ENCODE results near the gene SORCS2.

SORCS2 gene

DNA sequence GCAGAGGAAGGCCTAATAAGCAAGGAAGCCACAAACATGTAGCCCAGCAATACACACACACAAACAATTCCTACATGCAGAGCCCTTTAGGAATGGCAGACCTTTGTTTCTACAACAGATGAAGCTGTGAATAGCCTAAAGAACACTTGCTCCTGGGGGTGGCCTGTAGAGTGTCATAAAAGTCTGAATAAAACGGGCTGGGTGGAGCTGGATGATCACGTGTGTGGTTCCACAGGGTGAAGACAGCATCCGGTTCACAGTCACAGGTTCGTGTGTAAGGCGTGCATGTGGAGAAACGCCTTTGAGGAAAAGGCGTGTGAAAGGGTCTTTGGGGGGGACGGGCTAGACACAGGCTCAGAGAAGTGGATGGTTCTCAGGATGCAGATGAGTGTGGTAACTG, 591.2 kb downstream of the SORCS2 start:
- Histone ChIP-seq H3K27me3 (replicated peaks in 2 of 5; ENCODE audit: control insufficient read depth in 4 of 5, insufficient read depth in 5 of 5, low read length in 4 of 5) (peaks cover 0 to under 1% (median 0%) of the 10 kb centered on the region in 5 experiments), H3K27ac (ENCODE audit: insufficient read depth in 1 of 2, low read depth in 1 of 2, low read length in 2 of 2, poor library complexity in 1 of 2, severe bottlenecking in 2 of 2) (no peak overlapping the region), H3K4me3 (ENCODE audit: control insufficient read depth in 1 of 7, extremely low read depth in 1 of 7, insufficient read depth in 4 of 7, low read depth in 2 of 7, low read length in 6 of 7) (no peak overlapping the region), H3K9me3 (ENCODE audit: control extremely low read depth in 1 of 5, control insufficient read depth in 4 of 5, insufficient read depth in 2 of 5, low read depth in 1 of 5, low read length in 4 of 5) (no peaks in the 10 kb centered on the region), H3K36me3 (ENCODE audit: control insufficient read depth in 4 of 4, insufficient read depth in 4 of 4, low read length in 3 of 4) (no peaks in the 10 kb centered on the region), H3K4me1 (ENCODE audit: control extremely low read depth in 1 of 4, control insufficient read depth in 4 of 4, insufficient read depth in 4 of 4, low read length in 3 of 4) (peaks cover 0 to 18% (median 11%) of the 10 kb centered on the region in 4 experiments)
- 100% methylated on average over 8 of the region's 8 CpGs for WGBS (ENCODE audit: insufficient coverage)
- ChIA-PET POLR2A (no interaction called here), CTCF (interaction anchor here (0.9 to 1.2 kb wide), 3 partner anchors 18 to 148 kb away, joined by 3 read pairs; no protein-coding TSS in a partner anchor)
- DNase-seq, result no peak

DNA sequence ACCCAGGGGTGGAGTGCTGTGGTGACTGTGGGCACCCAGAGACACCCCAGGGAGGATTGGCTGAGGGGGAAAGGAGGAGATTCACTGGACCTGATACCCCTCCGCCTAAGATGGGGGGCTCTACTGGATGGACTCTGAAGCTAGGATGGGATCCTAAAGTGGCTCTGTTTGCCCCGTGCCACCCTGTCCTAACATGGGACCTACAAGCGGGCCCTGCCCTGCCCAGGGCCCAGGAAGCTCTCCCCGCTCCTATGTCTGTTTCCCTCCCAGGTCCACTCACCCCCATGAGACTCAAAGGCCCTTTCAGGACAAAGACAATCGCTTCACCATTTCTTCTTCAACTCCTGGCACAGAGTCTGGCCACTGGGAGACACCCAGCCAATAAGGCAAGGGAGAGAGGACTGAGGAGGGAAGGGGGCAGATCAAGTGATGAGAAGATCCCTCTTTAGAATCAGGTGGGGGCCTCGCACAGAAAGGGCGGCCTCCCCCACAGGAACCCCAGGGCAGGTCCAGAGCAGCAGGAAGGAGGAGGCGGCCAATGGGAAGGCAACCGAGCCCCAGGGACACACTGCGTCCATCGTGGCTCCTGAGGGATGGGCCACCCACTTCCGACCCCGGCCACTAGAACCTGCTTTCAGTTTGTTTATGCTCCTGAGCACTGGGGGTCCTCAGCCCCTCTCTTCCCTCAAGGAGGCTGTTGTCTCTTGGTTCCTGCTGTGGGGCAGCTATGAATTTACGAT, 592.0 kb downstream of the SORCS2 start:
- POLR2A ChIA-PET, result no interaction called here
- H3K36me3 ChIP-seq (ENCODE audit: control insufficient read depth in 4 of 4, insufficient read depth in 4 of 4, low read length in 3 of 4), result no peaks in the 10 kb centered on the region

DNA sequence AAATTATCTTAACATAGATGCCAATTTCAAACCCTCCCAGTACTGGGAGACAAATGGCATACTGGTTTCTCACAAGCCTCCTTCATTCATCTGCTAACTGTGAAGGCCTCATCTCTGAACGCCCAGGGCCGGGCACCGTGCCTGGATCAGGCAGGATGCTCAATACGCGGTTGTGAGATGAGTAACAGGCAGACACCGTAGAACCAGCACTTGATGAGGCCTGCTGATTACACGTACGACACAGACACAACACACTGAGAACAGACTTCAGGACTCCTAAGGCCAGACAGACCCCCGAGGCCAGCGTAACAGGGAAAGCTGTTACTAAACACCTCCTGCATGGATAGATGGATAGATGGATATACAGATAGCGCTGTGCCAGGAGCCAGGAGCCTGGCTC, 592.7 kb downstream of the SORCS2 start:
- no peak overlapping the region for H3K4me3 ChIP-seq (ENCODE audit: control insufficient read depth in 1 of 7, extremely low read depth in 1 of 7, insufficient read depth in 4 of 7, low read depth in 2 of 7, low read length in 6 of 7)
- no peak for DNase-seq
- H3K27me3 ChIP-seq (replicated peaks in 2 of 5; ENCODE audit: control insufficient read depth in 4 of 5, insufficient read depth in 5 of 5, low read length in 4 of 5), result peaks cover 0 to 6% (median 0%) of the 10 kb centered on the region in 5 experiments
- 83% methylated on average over 7 of the region's 11 CpGs for WGBS (ENCODE audit: insufficient coverage)
- H3K9me3 ChIP-seq (ENCODE audit: control extremely low read depth in 1 of 5, control insufficient read depth in 4 of 5, insufficient read depth in 2 of 5, low read depth in 1 of 5, low read length in 4 of 5), result no peaks in the 10 kb centered on the region
- POLR2A ChIA-PET, result no interaction called here
- H3K4me1 ChIP-seq (ENCODE audit: control extremely low read depth in 1 of 4, control insufficient read depth in 4 of 4, insufficient read depth in 4 of 4, low read length in 3 of 4), result peaks cover 0 to 17% (median 11%) of the 10 kb centered on the region in 4 experiments
- CTCF ChIA-PET, result interaction anchor here (0.7 to 1.3 kb wide), 2 partner anchors 9 to 10 kb away, joined by 3 to 4 read pairs; no protein-coding TSS in a partner anchor
- H3K36me3 ChIP-seq (ENCODE audit: control insufficient read depth in 4 of 4, insufficient read depth in 4 of 4, low read length in 3 of 4), result no peaks in the 10 kb centered on the region
- no peak overlapping the region for H3K27ac ChIP-seq (ENCODE audit: insufficient read depth in 1 of 2, low read depth in 1 of 2, low read length in 2 of 2, poor library complexity in 1 of 2, severe bottlenecking in 2 of 2)

More for the DNA sequence above, 592.0 kb downstream of the SORCS2 start:
- WGBS (ENCODE audit: insufficient coverage), result 94% methylated on average over 9 of the region's 14 CpGs
- Histone ChIP-seq H3K27me3 (replicated peaks in 2 of 5; ENCODE audit: control insufficient read depth in 4 of 5, insufficient read depth in 5 of 5, low read length in 4 of 5) (peaks cover 0 to 3% (median 0%) of the 10 kb centered on the region in 5 experiments), H3K4me3 (ENCODE audit: control insufficient read depth in 1 of 7, extremely low read depth in 1 of 7, insufficient read depth in 4 of 7, low read depth in 2 of 7, low read length in 6 of 7) (no peak overlapping the region), H3K9me3 (ENCODE audit: control extremely low read depth in 1 of 5, control insufficient read depth in 4 of 5, insufficient read depth in 2 of 5, low read depth in 1 of 5, low read length in 4 of 5) (no peaks in the 10 kb centered on the region), H3K27ac (ENCODE audit: insufficient read depth in 1 of 2, low read depth in 1 of 2, low read length in 2 of 2, poor library complexity in 1 of 2, severe bottlenecking in 2 of 2) (no peak overlapping the region), H3K4me1 (ENCODE audit: control extremely low read depth in 1 of 4, control insufficient read depth in 4 of 4, insufficient read depth in 4 of 4, low read length in 3 of 4) (peaks cover 0 to 17% (median 11%) of the 10 kb centered on the region in 4 experiments)
- CTCF ChIA-PET, result interaction anchor here (0.9 kb wide), 1 partner anchor 17 kb away, joined by 3 read pairs; no protein-coding TSS in a partner anchor
- no peak for DNase-seq

DNA sequence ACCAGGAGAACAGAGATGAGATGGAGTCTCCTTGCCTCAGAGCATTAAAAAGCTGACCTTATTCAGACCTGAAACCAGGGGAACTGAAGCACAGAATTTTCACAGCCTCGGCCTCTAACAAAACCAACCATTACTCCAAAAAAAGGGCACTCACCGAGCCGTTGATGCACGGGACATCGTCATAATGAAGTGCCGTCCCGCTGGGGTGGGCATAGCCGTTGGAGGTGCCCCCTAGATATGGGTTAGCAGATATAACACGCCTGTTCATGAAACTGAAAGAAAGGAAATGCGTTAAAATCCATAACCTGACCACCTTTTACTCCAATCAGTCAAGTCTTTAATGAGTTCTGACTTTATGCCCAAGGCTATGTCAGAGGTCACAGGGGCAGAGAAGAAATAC, 593.7 kb downstream of the SORCS2 start:
- H3K4me3 ChIP-seq (ENCODE audit: control insufficient read depth in 1 of 7, extremely low read depth in 1 of 7, insufficient read depth in 4 of 7, low read depth in 2 of 7, low read length in 6 of 7), result no peak overlapping the region
- CTCF ChIA-PET, result interaction anchor here (1.3 kb wide), 1 partner anchor 10 kb away, joined by 4 read pairs; no protein-coding TSS in a partner anchor
- no peak for DNase-seq
- POLR2A ChIA-PET, result no interaction called here
- no peaks in the 10 kb centered on the region for H3K36me3 ChIP-seq (ENCODE audit: control insufficient read depth in 4 of 4, insufficient read depth in 4 of 4, low read length in 3 of 4)
- H3K27ac ChIP-seq (ENCODE audit: insufficient read depth in 1 of 2, low read depth in 1 of 2, low read length in 2 of 2, poor library complexity in 1 of 2, severe bottlenecking in 2 of 2), result no peak overlapping the region
- WGBS (ENCODE audit: insufficient coverage), result 96% methylated on average over 9 of the region's 10 CpGs
- H3K9me3 ChIP-seq (ENCODE audit: control extremely low read depth in 1 of 5, control insufficient read depth in 4 of 5, insufficient read depth in 2 of 5, low read depth in 1 of 5, low read length in 4 of 5), result no peaks in the 10 kb centered on the region
- H3K4me1 ChIP-seq (ENCODE audit: control extremely low read depth in 1 of 4, control insufficient read depth in 4 of 4, insufficient read depth in 4 of 4, low read length in 3 of 4), result peaks cover 0 to 11% (median 11%) of the 10 kb centered on the region in 4 experiments
- peaks cover 0 to 8% (median 2%) of the 10 kb centered on the region in 5 experiments for H3K27me3 ChIP-seq (replicated peaks in 2 of 5; ENCODE audit: control insufficient read depth in 4 of 5, insufficient read depth in 5 of 5, low read length in 4 of 5)

DNA sequence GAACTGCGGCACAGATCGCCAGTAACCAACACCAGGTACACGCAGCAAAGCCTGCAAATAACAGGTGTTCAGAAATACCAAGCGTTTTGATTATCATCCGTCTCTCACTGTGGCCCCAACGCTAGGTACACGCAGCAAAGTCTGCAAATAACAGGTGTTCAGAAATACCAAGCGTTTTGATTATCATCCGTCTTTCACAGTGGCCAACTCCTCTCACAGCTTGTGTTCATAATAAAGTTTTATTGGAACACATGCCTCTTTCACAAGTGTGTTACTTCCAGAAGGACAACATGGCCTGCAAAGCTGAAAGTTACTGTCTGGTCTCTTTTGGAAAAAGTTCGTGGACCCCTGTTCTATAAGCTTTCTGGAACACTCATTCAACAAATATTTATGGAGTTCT, 594.2 kb downstream of the SORCS2 start:
- 100% methylated on average over 10 of the region's 10 CpGs for WGBS (ENCODE audit: insufficient coverage)
- H3K36me3 ChIP-seq (ENCODE audit: control insufficient read depth in 4 of 4, insufficient read depth in 4 of 4, low read length in 3 of 4), result no peaks in the 10 kb centered on the region

DNA sequence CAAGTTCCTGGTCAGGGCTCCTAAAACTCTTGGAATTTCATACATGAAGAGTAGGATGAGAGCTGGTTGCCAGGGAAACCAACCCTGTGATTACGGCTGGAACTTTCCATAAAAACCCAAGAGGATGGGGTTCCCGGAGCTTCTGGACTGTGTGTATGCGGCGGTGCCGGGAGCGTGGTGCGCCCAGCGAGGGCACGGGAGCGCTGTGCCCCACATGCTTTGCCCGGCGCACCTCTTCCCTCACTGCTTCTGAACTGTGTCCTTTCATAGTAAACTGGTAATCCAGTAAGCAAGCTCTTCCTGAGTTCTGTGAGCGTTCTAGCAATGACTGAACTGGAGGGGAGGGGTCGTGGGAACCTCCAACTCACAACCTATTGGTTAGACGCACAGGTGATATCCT, 594.7 kb downstream of the SORCS2 start:
- Histone ChIP-seq H3K4me1 (ENCODE audit: control extremely low read depth in 1 of 4, control insufficient read depth in 4 of 4, insufficient read depth in 4 of 4, low read length in 3 of 4) (peaks cover 0 to 1% (median 1%) of the 10 kb centered on the region in 4 experiments), H3K27me3 (replicated peaks in 2 of 5; ENCODE audit: control insufficient read depth in 4 of 5, insufficient read depth in 5 of 5, low read length in 4 of 5) (peaks cover 0 to 11% (median 5%) of the 10 kb centered on the region in 5 experiments), H3K4me3 (ENCODE audit: control insufficient read depth in 1 of 7, extremely low read depth in 1 of 7, insufficient read depth in 4 of 7, low read depth in 2 of 7, low read length in 6 of 7) (no peak overlapping the region), H3K27ac (ENCODE audit: insufficient read depth in 1 of 2, low read depth in 1 of 2, low read length in 2 of 2, poor library complexity in 1 of 2, severe bottlenecking in 2 of 2) (no peak overlapping the region), H3K9me3 (ENCODE audit: control extremely low read depth in 1 of 5, control insufficient read depth in 4 of 5, insufficient read depth in 2 of 5, low read depth in 1 of 5, low read length in 4 of 5) (no peaks in the 10 kb centered on the region), H3K36me3 (ENCODE audit: control insufficient read depth in 4 of 4, insufficient read depth in 4 of 4, low read length in 3 of 4) (no peaks in the 10 kb centered on the region)
- DNase-seq, result no peak
- POLR2A ChIA-PET, result no interaction called here
- CTCF ChIA-PET, result no interaction called here
- 93% methylated on average over 14 of the region's 15 CpGs for WGBS (ENCODE audit: insufficient coverage)

More for the DNA sequence above, 594.2 kb downstream of the SORCS2 start:
- ChIA-PET CTCF (interaction anchor here (1.3 kb wide), 1 partner anchor 11 kb away, joined by 4 read pairs; no protein-coding TSS in a partner anchor), POLR2A (no interaction called here)
- Histone ChIP-seq H3K4me3 (ENCODE audit: control insufficient read depth in 1 of 7, extremely low read depth in 1 of 7, insufficient read depth in 4 of 7, low read depth in 2 of 7, low read length in 6 of 7) (no peak overlapping the region), H3K9me3 (ENCODE audit: control extremely low read depth in 1 of 5, control insufficient read depth in 4 of 5, insufficient read depth in 2 of 5, low read depth in 1 of 5, low read length in 4 of 5) (no peaks in the 10 kb centered on the region), H3K27me3 (replicated peaks in 2 of 5; ENCODE audit: control insufficient read depth in 4 of 5, insufficient read depth in 5 of 5, low read length in 4 of 5) (peaks cover 0 to 11% (median 2%) of the 10 kb centered on the region in 5 experiments), H3K27ac (ENCODE audit: insufficient read depth in 1 of 2, low read depth in 1 of 2, low read length in 2 of 2, poor library complexity in 1 of 2, severe bottlenecking in 2 of 2) (no peak overlapping the region), H3K4me1 (ENCODE audit: control extremely low read depth in 1 of 4, control insufficient read depth in 4 of 4, insufficient read depth in 4 of 4, low read length in 3 of 4) (peaks cover 0 to 7% (median 7%) of the 10 kb centered on the region in 4 experiments)
- DNase-seq, result no peak

DNA sequence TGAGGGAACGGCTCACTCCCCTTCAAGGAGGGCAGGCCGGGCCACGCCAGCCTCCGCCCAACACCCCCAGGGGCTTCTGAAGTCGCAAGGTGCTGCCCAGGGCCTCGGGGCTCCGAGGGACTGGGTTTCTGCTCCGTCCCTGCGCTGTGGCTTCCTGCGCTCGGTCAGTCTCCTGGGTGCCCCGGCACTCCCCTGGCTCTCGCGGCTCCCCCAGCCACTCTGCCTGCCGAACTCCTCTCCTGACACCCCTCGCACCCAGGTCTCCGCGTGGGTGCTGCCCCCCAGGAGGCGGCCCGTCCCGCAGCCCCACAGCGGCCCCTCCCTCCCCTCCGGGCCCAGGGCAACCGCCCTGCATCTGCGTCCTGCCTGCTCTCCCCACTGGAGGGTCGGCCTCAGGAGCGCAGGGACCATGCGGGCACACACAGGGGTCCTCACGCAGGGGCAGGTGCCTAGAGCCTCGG, 595.4 kb downstream of the SORCS2 start:
- Histone ChIP-seq H3K4me3 (ENCODE audit: control insufficient read depth in 1 of 7, extremely low read depth in 1 of 7, insufficient read depth in 4 of 7, low read depth in 2 of 7, low read length in 6 of 7) (no peak overlapping the region), H3K36me3 (ENCODE audit: control insufficient read depth in 4 of 4, insufficient read depth in 4 of 4, low read length in 3 of 4) (no peaks in the 10 kb centered on the region), H3K4me1 (ENCODE audit: control extremely low read depth in 1 of 4, control insufficient read depth in 4 of 4, insufficient read depth in 4 of 4, low read length in 3 of 4) (no peaks in the 10 kb centered on the region), H3K9me3 (ENCODE audit: control extremely low read depth in 1 of 5, control insufficient read depth in 4 of 5, insufficient read depth in 2 of 5, low read depth in 1 of 5, low read length in 4 of 5) (no peaks in the 10 kb centered on the region), H3K27me3 (replicated peaks in 2 of 5; ENCODE audit: control insufficient read depth in 4 of 5, insufficient read depth in 5 of 5, low read length in 4 of 5) (peaks cover 0 to 11% (median 5%) of the 10 kb centered on the region in 5 experiments), H3K27ac (ENCODE audit: insufficient read depth in 1 of 2, low read depth in 1 of 2, low read length in 2 of 2, poor library complexity in 1 of 2, severe bottlenecking in 2 of 2) (no peak overlapping the region)
- no peak for DNase-seq
- CTCF ChIA-PET, result no interaction called here
- POLR2A ChIA-PET, result no interaction called here
- WGBS (ENCODE audit: insufficient coverage), result 96% methylated on average over 30 of the region's 30 CpGs

Data from common myeloid progenitor, CD34-positive (primary cell).